ENCODE results near the gene ITIH2.
"Not testable (repeated sequence)": the region's sequence is repeated elsewhere in the genome, so short reads cannot be mapped to it uniquely, and the experiment has no call there.

The ITIH2 gene, protein sequence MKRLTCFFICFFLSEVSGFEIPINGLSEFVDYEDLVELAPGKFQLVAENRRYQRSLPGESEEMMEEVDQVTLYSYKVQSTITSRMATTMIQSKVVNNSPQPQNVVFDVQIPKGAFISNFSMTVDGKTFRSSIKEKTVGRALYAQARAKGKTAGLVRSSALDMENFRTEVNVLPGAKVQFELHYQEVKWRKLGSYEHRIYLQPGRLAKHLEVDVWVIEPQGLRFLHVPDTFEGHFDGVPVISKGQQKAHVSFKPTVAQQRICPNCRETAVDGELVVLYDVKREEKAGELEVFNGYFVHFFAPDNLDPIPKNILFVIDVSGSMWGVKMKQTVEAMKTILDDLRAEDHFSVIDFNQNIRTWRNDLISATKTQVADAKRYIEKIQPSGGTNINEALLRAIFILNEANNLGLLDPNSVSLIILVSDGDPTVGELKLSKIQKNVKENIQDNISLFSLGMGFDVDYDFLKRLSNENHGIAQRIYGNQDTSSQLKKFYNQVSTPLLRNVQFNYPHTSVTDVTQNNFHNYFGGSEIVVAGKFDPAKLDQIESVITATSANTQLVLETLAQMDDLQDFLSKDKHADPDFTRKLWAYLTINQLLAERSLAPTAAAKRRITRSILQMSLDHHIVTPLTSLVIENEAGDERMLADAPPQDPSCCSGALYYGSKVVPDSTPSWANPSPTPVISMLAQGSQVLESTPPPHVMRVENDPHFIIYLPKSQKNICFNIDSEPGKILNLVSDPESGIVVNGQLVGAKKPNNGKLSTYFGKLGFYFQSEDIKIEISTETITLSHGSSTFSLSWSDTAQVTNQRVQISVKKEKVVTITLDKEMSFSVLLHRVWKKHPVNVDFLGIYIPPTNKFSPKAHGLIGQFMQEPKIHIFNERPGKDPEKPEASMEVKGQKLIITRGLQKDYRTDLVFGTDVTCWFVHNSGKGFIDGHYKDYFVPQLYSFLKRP

DNA sequence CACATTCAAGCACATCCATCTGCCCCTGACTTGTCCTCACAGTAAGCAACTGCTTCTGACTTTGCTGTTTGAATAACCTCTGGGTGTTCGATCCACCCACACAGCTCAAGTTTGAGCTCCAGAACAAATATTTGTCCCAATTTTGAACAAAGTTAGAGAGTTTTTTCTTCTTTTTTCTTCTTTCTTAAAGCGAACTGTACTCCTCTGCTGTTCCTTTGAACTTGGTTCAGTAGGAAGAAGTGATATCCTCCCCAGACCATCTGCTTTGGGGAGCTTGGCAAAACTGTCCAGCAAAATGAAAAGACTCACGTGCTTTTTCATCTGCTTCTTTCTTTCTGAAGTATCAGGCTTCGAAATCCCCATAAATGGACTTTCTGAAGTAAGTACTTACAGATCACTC lies at the start of gene ITIH2:
Gene ITIH2, plus strand, starts transcription at position 177 of the 400 bp plus-strand sequence. Its CDS starts 119 bp downstream, at position 296.
- DNase-seq (ENCODE audit: low read depth in 2 of 2): no peak

DNA sequence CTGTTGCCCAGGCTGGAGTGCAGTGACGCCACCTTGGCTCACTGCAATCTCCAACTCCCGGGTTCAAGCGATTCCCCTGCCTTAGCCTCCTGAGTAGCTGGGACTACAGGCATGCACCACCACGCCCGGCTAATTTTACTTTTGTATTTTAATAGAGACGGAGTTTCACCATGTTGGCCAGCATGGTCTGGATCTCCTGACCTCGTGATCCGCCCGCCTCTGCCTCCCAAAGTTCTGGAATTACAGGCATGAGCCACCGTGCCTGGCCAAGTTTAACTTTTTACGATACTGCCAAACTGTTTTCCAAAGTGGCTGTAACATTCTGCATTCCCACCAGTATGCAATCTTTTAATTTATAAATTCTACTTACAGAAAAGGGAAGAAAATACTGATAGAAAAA lies 46.0 kb upstream of the ITIH2 start:
- DNase-seq (ENCODE audit: low read depth in 2 of 2): not testable (repeated sequence)

DNA sequence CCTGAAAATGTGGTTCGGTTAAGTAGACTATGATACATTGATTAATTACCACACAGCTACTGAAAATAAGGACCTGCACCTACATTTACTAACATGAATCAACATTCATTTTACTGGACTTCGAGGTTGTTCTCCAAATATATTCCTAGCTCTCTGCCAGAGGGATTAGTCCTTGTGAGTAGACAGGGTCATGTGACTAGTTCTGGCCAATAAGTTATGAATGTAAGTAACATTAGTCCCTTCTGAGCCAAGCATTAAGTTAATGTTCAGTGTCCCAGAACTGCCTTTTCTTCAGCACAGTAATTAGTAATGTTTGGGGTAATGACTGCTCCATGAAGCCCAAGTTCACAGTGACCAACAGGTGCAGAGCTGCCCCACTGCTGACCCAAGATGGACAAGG lies 45.6 kb upstream of the ITIH2 start:
- DNase-seq (ENCODE audit: low read depth in 2 of 2): no peak

DNA sequence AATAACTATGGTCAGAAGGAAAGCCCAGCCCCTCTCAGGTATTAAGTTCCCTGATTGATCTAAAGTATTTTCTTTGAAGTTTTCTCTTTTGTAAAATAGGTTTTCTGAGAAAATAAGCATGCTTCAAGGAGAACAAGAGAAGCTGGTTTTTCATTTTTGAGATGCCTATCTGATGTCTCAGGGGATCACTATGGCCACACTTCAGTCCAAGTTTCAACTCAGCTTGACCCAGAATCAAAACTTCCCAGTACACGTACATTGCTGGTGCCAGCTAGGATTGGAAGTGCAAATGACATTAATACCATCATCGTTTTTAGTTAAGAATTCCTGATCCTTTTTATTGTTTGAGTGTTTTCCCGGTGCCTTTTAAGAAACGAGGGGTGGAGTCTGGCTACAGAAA lies 43.6 kb upstream of the ITIH2 start:
- no peak for DNase-seq (ENCODE audit: low read depth in 2 of 2)

DNA sequence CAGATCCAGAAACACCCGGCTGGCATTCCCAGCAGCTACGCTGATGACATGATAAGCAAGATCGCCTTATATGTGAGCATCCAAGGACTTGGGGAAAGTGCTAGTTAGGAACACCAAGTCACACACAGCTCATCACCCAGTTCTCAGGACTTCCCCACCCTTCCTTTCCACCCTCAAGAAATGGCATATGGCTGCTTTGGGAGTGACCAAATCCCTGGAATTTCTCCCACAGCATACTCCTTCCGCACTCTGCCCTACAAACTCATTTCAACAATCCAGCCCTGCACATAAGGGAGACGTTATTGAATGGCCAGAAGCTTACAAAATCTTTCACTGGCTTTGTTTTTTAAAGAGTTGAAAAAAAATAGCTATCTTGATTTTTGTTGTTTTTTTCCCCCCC lies 40.6 kb upstream of the ITIH2 start:
- no peak for DNase-seq (ENCODE audit: low read depth in 2 of 2)

DNA sequence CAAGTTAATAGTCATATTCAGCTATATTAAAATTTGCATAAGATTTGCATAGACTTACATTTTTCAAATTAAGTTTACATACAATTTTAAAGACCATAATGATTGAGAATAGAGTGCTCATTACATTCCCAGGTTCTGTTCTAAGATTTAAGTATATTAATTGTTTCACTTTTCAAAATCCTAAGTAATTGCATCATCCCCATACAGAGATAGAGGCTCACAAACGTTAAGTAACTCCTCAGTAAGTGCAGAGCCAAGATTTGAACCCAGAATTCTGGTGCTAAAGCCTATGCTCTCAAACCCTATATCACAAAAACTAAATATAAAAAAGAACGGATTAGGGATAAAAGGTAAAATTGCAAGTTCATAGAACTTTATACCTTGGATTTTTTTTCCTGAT lies 38.4 kb upstream of the ITIH2 start:
- DNase-seq (ENCODE audit: low read depth in 2 of 2): no peak

DNA sequence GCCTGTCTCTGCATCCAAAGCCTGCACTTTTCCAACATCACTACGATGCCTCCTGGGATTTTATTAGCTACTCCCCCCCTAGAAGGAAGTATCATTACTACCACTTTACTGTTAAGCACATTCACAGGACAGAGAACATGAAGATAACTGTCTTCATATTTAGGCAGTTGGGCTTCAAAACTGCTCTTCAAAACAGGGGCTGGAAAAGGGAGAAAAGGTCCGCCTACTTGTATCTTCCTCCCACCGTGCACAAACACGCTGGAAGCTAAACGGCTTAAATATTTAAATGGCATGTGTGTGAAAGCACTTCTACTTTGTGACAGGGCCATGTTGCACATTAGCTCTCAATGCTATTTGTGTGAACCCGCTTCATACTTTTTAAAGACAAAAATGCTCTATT lies 37.3 kb upstream of the ITIH2 start:
- DNase-seq (ENCODE audit: low read depth in 2 of 2): no peak

DNA sequence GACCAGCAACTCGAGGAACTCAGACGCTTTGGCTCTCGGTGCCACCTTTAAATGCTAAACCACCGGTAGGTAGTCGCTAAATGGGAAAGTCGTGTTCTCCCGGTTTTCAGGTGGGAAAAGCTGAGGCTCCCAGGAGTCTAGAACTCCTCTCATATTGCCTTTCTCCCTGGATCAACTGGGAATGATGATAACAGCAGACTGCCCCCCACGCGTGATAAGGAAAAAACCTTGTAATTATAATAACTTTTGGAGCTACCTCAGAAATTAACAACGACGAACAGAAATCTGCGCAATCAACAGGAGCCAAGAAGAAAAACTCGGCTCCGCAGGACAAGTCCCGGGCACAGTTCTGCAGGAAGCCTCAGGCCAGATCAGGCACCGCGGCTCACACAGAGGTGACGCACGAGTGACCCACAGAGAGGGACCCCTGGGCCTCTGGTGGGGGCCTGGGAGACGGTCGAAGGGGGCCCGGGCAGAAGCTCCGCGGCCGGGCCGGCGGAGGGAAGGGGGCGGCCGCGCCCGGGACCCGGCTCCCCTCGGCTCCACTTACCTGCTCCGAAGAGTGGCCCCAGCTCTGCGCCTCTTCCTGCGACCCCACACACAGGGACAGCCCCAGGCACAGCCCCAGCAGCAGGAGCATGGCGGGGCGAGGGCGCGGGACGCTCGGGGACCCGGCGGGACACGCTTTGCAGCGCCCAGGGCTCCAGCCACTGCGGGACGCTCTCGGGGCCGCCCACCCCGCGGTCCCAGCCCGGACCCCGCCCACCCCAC lies 36.7 kb upstream of the ITIH2 start, which contains the start of gene ITIH5:
Gene ITIH5, minus strand, starts transcription at position 714 of the 771 bp plus-strand sequence. Its CDS starts 74 bp downstream, at position 640.
- no peak for DNase-seq (ENCODE audit: low read depth in 2 of 2)

DNA sequence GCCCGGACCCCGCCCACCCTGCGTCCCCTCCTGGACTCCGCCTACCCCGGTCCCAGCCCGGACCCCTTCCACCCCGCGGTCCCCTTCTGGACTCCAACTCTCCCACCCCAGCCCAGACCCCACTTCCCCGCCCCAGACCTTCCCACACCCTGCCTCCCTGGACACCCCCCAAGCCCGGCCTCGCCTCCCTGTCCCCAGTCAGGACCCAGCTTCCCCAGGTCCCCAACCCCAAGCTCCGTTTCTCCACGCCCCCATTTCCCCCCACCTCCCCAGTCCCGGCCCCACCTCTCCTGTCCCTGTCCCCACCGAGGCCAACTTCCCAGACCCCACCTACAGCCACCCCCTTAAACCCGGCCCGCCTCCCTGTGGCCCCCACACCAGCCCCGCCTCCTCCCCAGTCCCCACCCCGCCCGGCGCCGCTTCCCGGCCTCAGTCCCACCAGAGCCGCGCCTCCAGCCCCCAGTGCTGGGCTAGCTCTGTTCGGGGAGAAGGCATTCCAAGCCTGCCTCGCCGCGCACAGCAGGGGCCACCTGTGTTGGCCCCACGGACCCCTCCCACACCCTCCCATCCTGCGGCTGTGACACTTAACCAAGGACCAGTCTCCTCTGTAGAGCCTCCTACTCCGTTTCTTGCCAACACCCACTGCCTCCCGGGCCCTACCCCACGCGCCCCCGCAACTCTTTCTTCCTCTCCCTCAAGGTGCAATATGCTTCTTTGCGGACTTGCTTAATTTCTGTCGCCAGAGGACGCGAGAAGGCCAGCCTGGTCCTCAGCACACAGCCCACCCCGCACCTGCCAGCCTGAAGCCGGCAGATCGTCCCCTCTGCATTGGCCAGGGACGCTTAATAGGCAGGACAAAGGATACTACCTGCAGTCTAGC lies 35.6 kb upstream of the ITIH2 start:
- no peak for DNase-seq (ENCODE audit: low read depth in 2 of 2)

DNA sequence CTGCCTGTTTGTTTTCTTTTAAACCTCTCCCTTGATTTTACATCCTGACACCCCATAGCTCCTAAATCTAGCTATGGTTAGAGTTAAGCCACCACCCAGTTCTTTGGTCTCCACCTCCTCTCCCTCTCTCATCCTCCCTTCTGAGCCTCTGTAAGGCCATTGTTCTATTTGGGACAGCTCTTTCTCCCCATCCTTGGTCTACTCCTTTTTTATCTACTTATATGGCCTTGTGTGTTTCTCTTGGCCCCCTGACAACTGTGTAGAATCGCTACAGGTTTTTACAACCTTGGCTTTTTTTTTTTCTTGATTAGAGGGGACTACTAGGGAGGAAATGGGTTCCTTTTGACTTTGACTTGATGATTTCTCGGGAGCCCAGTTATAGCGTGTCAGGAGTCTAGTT lies 33.0 kb upstream of the ITIH2 start:
- DNase-seq (ENCODE audit: low read depth in 2 of 2): no peak

DNA sequence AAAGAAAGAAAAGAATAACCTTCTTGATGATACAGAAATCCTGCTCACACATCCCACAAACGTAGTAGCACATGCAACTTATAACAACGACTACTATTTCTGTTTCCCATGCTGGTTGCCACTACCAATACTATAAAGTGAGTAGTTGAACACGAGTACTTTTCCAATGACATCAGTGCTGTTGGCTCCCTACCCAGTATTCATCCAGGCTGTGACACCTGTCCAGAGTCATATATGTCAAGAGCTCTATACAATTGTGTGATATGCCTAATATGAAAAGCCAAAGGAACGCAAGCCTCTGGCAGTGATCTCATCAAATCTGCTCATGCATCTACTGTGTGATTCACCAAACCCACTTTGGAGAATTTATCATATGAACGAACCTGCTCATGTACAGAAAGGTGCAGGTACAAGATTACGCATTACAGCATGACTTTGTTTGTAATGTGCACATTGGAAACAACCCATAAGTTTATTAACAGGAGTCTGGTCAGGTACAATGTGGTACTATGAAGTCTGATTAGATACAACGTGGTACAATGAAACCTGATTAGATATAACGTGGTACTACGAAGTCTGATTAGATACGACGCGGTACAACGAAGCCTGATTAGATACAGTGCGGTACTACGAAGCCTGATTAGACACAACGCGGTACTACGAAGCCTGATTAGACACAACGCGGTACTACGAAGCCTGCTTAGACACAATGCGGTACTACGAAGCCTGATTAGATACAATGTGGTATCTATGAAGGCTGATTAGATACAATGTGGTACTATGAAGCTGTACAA lies 30.6 kb upstream of the ITIH2 start:
- no peak for DNase-seq (ENCODE audit: low read depth in 2 of 2)

DNA sequence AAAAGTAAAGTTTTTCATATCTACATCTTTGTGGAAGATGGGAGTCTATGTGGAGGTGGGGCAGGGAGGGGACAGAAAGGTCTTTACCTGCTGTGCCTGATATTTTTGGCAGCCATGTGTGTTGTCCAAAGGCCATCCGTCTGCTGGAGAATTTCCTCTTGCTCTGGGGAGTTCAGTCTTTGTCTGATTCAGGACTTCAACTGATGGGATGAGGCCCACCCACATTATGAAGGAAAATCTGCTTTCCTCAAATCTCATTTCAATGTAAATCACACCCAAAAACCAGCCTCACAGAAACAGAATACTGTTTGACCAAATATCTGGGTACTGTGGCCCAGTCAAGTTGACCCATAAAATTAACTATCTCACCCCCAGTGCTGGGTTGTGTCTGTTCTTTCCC lies 23.9 kb upstream of the ITIH2 start:
- DNase-seq (ENCODE audit: low read depth in 2 of 2): no peak

DNA sequence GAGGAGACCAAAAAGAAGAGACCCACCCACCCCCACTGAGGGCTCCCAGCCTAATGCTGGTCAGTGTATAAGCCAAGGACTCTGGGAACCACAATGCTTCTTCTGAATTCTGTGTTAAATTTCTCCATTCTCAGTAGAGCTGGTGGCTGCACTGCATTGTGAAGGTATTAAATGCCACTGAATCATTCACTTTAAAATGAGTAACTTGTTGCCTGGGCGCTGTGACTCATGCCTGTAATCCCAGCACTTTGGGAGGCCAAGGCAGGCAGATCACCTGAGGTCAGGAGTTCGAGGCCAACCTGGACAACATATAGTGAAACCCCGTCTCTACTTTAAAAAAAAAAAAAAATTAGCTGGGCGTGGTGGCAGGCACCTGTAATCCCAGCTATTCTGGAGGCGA lies 23.0 kb upstream of the ITIH2 start:
- not testable (repeated sequence) for DNase-seq (ENCODE audit: low read depth in 2 of 2)

DNA sequence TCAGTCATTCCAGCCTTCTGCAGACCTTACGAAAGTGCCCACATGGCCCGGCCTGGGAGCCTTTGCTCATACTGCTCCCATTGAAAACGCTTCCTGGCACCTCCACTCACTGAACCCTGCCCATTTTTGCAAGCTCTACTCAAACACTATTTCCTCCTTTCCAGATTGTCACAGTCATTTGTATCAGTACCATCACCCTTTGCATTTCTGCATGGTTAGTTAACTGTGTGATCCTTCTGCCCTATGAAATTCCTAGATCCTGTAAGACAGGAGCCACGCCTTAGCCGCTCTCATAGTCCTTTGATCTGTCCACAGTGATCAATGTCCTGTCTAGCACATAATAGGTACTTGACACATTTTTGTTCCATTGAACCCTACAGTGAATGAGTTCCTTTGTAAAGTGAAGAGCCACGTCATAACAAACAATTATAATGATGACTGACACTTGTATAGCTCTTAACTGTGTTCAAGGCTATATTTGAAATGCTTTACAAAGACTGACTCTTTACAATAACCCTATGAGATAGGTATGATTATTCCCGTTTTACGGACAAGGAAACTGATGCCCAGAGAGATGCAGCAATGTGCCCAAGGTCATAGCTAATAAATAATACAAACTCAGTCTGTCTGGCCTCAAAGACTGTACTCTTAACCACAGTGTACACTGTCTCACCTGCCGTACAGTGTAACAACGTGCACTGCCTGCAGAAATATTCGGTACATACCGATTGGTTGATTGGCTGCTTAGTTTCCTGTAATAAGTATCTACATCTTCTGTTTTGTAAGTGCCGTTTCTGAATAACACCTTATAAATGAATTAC lies 16.6 kb upstream of the ITIH2 start:
- no peak for DNase-seq (ENCODE audit: low read depth in 2 of 2)

DNA sequence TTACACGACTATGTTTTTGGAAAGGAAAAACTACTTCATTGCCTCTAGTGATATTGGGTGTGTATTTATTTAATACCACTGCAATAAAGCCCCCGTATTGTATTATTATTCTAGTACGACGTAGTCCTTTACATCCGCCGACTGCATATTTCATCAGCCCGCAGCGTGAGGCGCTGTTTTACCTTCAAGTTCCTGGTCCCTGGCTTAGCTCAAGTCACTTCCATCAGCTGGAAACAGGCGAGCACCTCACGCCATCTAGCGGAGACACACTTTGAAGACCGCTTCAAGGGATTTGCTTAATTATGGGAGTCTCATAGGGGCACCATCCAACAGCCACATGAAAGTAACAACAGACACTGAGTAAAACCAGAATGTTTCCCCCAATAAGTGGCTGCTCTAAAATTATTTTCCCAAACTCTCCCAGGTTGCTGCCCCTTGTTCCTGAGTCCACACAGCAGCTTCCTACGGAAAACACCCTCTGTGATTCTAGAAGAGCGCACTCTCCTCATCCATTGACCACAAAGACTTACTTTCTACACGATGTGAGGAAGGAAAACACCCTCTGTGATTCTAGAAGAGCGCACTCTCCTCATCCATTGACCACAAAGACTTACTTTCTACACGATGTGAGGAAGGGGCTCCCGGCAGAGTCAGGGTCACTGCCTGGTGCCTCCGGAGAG lies 15.7 kb upstream of the ITIH2 start:
- peak; percentile 61 to 62 for DNase-seq (ENCODE audit: low read depth in 2 of 2)

DNA sequence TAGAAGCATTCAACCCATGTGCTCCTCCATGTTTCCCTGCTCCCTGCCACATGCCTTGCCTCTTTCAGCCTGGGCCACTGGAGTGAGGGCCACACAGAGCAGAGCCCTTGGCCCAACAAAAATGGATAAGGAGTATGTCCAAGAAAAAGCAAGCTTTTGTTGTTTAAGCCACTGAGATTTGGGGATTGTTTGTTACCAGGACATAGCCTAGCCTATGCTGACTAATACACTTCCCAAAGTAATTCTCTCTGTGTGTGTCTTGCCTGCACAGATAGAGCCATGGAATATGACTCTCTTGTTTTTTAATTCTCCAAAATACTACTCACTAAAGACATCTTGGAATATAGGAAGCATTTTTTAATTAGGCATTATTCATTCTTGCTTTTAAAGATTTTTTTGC lies 13.5 kb upstream of the ITIH2 start:
- no peak for DNase-seq (ENCODE audit: low read depth in 2 of 2)

DNA sequence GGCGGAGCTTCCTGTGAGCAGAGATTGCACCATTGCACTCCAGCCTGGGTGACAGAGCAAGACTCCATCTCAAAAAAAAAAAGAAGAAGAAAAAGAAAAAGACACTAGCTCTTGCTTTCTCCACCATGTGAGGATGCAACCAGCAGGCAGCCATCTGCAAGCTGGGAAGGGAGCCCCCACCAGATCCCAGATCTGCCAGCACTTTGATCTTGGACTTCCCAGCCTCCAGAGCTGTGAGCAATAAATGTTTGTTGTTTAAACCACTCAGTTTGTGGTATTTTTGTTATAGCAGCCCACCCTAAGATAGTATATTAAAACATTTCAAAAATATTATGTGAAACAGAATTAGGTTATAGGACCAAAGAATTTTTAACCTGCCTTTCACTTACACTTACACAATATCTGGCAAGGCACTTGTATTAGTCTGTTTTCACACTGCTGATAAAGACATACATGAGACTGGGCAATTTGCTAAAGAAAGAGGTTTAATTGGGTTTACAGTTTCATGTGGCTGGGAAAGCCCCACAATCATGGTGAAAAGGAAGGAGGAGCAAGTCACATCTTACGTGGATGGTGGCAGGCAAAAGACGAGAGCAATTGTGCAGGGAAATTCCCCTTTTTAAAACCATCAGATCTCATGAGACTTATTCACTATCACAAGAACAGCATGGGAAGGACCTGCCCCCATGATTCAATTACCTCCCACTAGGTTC lies 12.1 kb upstream of the ITIH2 start:
- DNase-seq (ENCODE audit: low read depth in 2 of 2): not testable (repeated sequence)

DNA sequence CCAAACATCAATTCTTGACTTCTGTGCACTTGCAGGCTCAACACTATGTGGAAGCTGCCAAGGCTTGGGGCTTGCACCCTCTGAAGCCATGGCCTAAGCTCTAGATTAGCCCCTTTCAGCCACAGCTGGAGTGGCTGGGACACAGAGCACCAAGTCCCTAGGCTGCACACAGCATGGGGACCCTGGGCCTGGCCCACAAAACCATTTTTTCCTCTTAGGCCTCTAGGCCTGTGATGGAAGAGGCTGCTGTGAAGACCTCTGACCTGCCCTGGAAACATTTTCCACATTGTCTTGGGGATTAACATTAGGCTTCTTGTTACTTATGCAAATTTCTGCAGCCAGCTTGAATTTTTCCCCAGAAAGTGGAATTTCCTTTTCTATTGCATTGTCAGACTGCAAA lies 10.7 kb upstream of the ITIH2 start:
- DNase-seq (ENCODE audit: low read depth in 2 of 2): not testable (repeated sequence)

Data from stimulated activated CD8-positive, alpha-beta memory T cell treated with anti-CD3 and anti-CD28 coated beads, Interleukin-15, amount 100 ng/mL, for 48 hours (primary cell).